HG02588 (cell line): Measurements from ENCODE around the gene SEC16A.

ENCODE experiments used
- ATAC-seq: cut with Tn5 transposase; IDR thresholded peaks from one replicate; pipeline ENCODE4 v1.9.1; 2021; ENCODE audit warnings: mild to moderate bottlenecking, moderate library complexity; ENCODE audit not compliant: unreplicated experiment

SEC16A gene

GRCh38 chr9:136442265-136442664 lies 40.6 kb downstream of the SEC16A start:
- ATAC-seq: no peak

- ATAC-seq: no peak
These were observed 41.1 kb downstream of the SEC16A start for GRCh38 chr9:136441681-136442245.

- ATAC-seq: no peak
These were observed 41.6 kb downstream of the SEC16A start for GRCh38 chr9:136441191-136441680.

GRCh38 chr9:136439481-136440408 lies 43.1 kb downstream of the SEC16A start, which contains the start of gene INPP5E:
TSS of gene INPP5E (minus strand) at chr9:136439845. CDS start at chr9:136439419, 426 bp downstream.
- peak; percentile 66 for ATAC-seq

- peak; percentile 37 for ATAC-seq
These were observed 44.0 kb downstream of the SEC16A start for GRCh38 chr9:136438548-136439480.

GRCh38 chr9:136437839-136438547 lies 44.8 kb downstream of the SEC16A start:
- ATAC-seq: no peak

GRCh38 chr9:136437430-136437829 lies 45.4 kb downstream of the SEC16A start:
- ATAC-seq: no peak

- no peak for ATAC-seq
These were observed 46.7 kb downstream of the SEC16A start for GRCh38 chr9:136436055-136436634.

- ATAC-seq: no peak
These were observed 48.2 kb downstream of the SEC16A start for GRCh38 chr9:136434580-136435169.

GRCh38 chr9:136433849-136434579 lies 48.8 kb downstream of the SEC16A start:
- no peak for ATAC-seq

- ATAC-seq: no peak
These were observed 49.7 kb downstream of the SEC16A start for GRCh38 chr9:136433043-136433715.

GRCh38 chr9:136432591-136432990 lies 50.2 kb downstream of the SEC16A start:
- ATAC-seq: no peak

GRCh38 chr9:136431782-136432350 lies 51.0 kb downstream of the SEC16A start:
- no peak for ATAC-seq

- no peak for ATAC-seq
These were observed 52.1 kb downstream of the SEC16A start for GRCh38 chr9:136430588-136431234.

- ATAC-seq: no peak
These were observed 53.0 kb downstream of the SEC16A start for GRCh38 chr9:136429683-136430491.

- no peak for ATAC-seq
These were observed 53.7 kb downstream of the SEC16A start for GRCh38 chr9:136429075-136429628.
